Astrocyte (in vitro differentiated cells and primary cell): ENCODE measurements around the gene SIRT2. TPM values are rescaled to one million over a fixed set of nuclear protein-coding genes. Genes with fewer than 3 reads are reported as not detected.

Experiments used
- DNase-seq: peaks from one replicate; pipeline ENCODE4 v3.0.0-alpha.2; 2010; ENCODE audit warnings: low read depth
- FAIRE-seq: peaks from 2 replicates; lab custom pipeline; 2011; peaks lifted over from hg19 to GRCh38; lab: Jason Lieb, UNC
- H2AFZ ChIP-seq: 2 replicates; pipeline ENCODE4 v1.6.0; 2012; ENCODE audit warnings: low read depth, low read length, inconsistent platforms
- H3K27ac ChIP-seq: 2 replicates; pipeline ENCODE4 v1.5.1; 2011; ENCODE audit warnings: low read depth, low read length, inconsistent platforms
- H3K27me3 ChIP-seq: 2 replicates; pipeline ENCODE4 v1.6.0; 2011; ENCODE audit warnings: low read length, inconsistent platforms; ENCODE audit not compliant: insufficient read depth
- H3K36me3 ChIP-seq: 2 replicates; pipeline ENCODE4 v1.5.1; 2011; ENCODE audit warnings: low read length, inconsistent platforms; ENCODE audit not compliant: insufficient read depth
- H3K4me1 ChIP-seq: 2 replicates; pipeline ENCODE4 v1.5.1; 2011; ENCODE audit warnings: low read length, inconsistent platforms; ENCODE audit not compliant: insufficient read depth
- H3K4me2 ChIP-seq: 2 replicates; pipeline ENCODE4 v1.6.0; 2012; ENCODE audit warnings: low read length, inconsistent platforms
- H3K4me3 ChIP-seq: 2 replicates; pipeline ENCODE4 v1.5.1; 2011; ENCODE audit warnings: low read depth, mild to moderate bottlenecking, low read length, inconsistent platforms; ENCODE audit not compliant: insufficient read depth
- H3K79me2 ChIP-seq: 2 replicates; pipeline ENCODE4 v1.6.0; 2012; ENCODE audit warnings: mild to moderate bottlenecking, low read length, inconsistent platforms; ENCODE audit not compliant: insufficient read depth
- H3K9ac ChIP-seq: 2 replicates; pipeline ENCODE4 v1.6.0; 2012; ENCODE audit warnings: mild to moderate bottlenecking, low read length, inconsistent platforms
- H3K9me3 ChIP-seq: 2 replicates; pipeline ENCODE4 v1.5.1; 2012; ENCODE audit warnings: low read depth, mild to moderate bottlenecking, low read length, inconsistent platforms; ENCODE audit not compliant: insufficient read depth
- H4K20me1 ChIP-seq: 2 replicates; pipeline ENCODE4 v1.6.0; 2012; ENCODE audit warnings: low read length, inconsistent platforms; ENCODE audit not compliant: insufficient read depth
- H3K27ac Mint-ChIP-seq: one replicate; pipeline ENCODE4 v1.8.0; 2021; ENCODE audit warnings: mild to moderate bottlenecking, mixed read lengths; ENCODE audit not compliant: unreplicated experiment
- H3K27me3 Mint-ChIP-seq: one replicate; pipeline ENCODE4 v1.8.0; 2021; ENCODE audit warnings: low read depth, mixed read lengths; ENCODE audit not compliant: unreplicated experiment
- H3K36me3 Mint-ChIP-seq: one replicate; pipeline ENCODE4 v1.8.0; 2021; ENCODE audit warnings: low read depth, mixed read lengths; ENCODE audit not compliant: unreplicated experiment
- H3K4me1 Mint-ChIP-seq: one replicate; pipeline ENCODE4 v1.8.0; 2021; ENCODE audit warnings: low read depth, mixed read lengths; ENCODE audit not compliant: unreplicated experiment
- H3K4me3 Mint-ChIP-seq: one replicate; pipeline ENCODE4 v1.8.0; 2021; ENCODE audit warnings: mild to moderate bottlenecking, moderate library complexity, mixed read lengths; ENCODE audit not compliant: unreplicated experiment
- H3K9me3 Mint-ChIP-seq: one replicate; pipeline ENCODE4 v1.8.0; 2021; ENCODE audit warnings: mild to moderate bottlenecking, mixed read lengths; ENCODE audit not compliant: unreplicated experiment
- CTCF ChIP-seq: IDR thresholded peaks from 2 replicates; pipeline ENCODE4 v1.5.1; 2011; ENCODE audit warnings: low read depth, mild to moderate bottlenecking, inconsistent platforms, low read length, moderate library complexity; ENCODE audit not compliant: insufficient read depth
- EZH2 ChIP-seq: IDR thresholded peaks from 2 replicates; pipeline ENCODE4 v1.6.1; 2012; ENCODE audit warnings: mild to moderate bottlenecking, low read length, inconsistent platforms; ENCODE audit not compliant: insufficient read depth
- total RNA-seq: library from RNA; stranded (reverse); gene quantifications from 2 replicates; pipeline ENCODE4 v1.2.1, GENCODE V29; 2021

Gene SIRT2
- total RNA-seq, 1 donor from 2014 or later, result 35.7 TPM

GRCh38 chr19:38945562-38946228, 46.3 kb upstream of the SIRT2 start:
- Histone ChIP-seq H3K79me2 (no peaks in the 10 kb centered on the region), H3K27me3 (no peaks in the 10 kb centered on the region), H3K9me3 (no peaks in the 10 kb centered on the region), H3K4me2 (no peak overlapping the region), H3K4me1 (peaks cover 6% of the 10 kb centered on the region), H3K9ac (no peak overlapping the region), H3K27ac (no peak overlapping the region), H3K4me3 (no peak overlapping the region), H4K20me1 (peaks cover 8% of the 10 kb centered on the region), H3K36me3 (no peaks in the 10 kb centered on the region), H2AFZ (no peak overlapping the region)
- Mint-ChIP-seq H3K9me3 (peaks cover 10% of the 10 kb centered on the region), H3K27me3 (no peaks in the 10 kb centered on the region), H3K36me3 (peaks cover 16% of the 10 kb centered on the region), H3K27ac (no peak overlapping the region), H3K4me1 (no peaks in the 10 kb centered on the region), H3K4me3 (no peak overlapping the region)
- no peak for FAIRE-seq
- DNase-seq, result no peak
- TF ChIP-seq CTCF, result no peak
- no peak for TF ChIP-seq EZH2

GRCh38 chr19:38944981-38945506, 45.6 kb upstream of the SIRT2 start:
- Histone ChIP-seq H3K4me2 (no peak overlapping the region), H3K9me3 (no peaks in the 10 kb centered on the region), H3K9ac (no peak overlapping the region), H3K27ac (no peak overlapping the region), H3K36me3 (no peaks in the 10 kb centered on the region), H3K79me2 (no peaks in the 10 kb centered on the region), H4K20me1 (peaks cover 3% of the 10 kb centered on the region), H3K27me3 (no peaks in the 10 kb centered on the region), H3K4me3 (no peak overlapping the region), H3K4me1 (peaks cover 2% of the 10 kb centered on the region), H2AFZ (no peak overlapping the region)
- TF ChIP-seq CTCF (no peak), EZH2 (no peak)
- DNase-seq, result no peak
- H3K27me3 Mint-ChIP-seq, result peaks cover 2% of the 10 kb centered on the region
- no peak overlapping the region for H3K4me3 Mint-ChIP-seq
- no peaks in the 10 kb centered on the region for H3K4me1 Mint-ChIP-seq
- H3K27ac Mint-ChIP-seq, result no peak overlapping the region
- peaks cover 14% of the 10 kb centered on the region for H3K36me3 Mint-ChIP-seq
- H3K9me3 Mint-ChIP-seq, result peaks cover 10% of the 10 kb centered on the region
- no peak for FAIRE-seq
